Measurements from ENCODE around the gene DES. TPM values are rescaled to one million over a fixed set of nuclear protein-coding genes. Genes with fewer than 3 reads are reported as not detected.
"Not testable (repeated sequence)": the region's sequence is repeated elsewhere in the genome, so short reads cannot be mapped to it uniquely, and the experiment has no call there.

Gene DES
- polyA plus RNA-seq (ENCODE audit: insufficient read length in 4 of 4), result 10 to 100 TPM in 2 of 4 donors, 1 to 10 TPM in 2; 5.5 to 10.4 (median 8.1) TPM

- no peak for DNase-seq (ENCODE audit: low read depth in 4 of 4, low spot score in 3 of 4)
Observed at GRCh38 chr2:219418155-219419011, at the start of gene DES. DES (plus strand) TSS chr2:219418377; CDS start chr2:219418463, 86 bp downstream.

DNA sequence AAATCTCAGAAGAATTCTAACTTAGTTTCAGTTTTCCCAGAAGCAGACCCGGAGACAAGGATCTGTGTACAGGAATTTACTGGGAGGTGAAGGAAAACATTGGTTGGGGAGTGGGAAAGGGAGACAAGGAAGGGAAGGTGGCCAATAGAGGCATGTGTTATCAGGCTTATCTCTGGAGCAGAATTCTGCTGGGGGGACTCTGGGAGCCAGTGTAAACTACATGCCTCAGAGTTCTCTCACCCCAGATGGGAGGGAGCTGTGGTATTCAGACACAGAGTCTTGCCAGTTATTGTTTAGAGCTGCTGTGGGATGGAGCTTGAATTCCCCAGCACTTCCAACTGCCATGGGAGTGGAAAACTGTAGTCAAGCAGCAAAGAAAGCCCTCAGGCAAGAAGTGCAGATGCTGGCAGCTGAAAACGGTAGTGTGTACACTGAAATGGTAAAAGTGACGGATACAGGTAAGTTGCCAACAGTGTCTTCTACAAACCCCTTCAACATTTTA is 49.4 kb upstream of the DES start:
- no peak for DNase-seq (ENCODE audit: low read depth in 4 of 4, low spot score in 3 of 4)

DNA sequence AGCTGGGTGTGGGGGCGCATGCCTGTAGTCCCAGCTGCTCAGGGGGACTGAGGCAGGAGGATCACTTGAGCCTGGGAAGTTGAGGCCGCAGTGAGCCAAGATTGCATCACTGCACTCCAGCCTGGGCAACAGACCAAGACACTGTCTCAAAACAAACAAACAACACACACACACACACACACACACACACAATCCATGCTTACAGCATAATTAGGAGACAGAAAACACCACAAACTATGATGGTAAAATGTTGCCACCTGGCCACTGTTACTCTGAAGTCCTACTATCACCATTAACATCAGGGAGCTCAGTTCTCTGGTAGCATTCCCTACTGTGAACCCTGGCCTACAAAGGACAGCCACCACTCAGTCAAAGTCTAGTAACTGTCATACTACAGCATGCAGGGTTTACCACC is 48.7 kb upstream of the DES start:
- no peak for DNase-seq (ENCODE audit: low read depth in 4 of 4, low spot score in 3 of 4)

DNA sequence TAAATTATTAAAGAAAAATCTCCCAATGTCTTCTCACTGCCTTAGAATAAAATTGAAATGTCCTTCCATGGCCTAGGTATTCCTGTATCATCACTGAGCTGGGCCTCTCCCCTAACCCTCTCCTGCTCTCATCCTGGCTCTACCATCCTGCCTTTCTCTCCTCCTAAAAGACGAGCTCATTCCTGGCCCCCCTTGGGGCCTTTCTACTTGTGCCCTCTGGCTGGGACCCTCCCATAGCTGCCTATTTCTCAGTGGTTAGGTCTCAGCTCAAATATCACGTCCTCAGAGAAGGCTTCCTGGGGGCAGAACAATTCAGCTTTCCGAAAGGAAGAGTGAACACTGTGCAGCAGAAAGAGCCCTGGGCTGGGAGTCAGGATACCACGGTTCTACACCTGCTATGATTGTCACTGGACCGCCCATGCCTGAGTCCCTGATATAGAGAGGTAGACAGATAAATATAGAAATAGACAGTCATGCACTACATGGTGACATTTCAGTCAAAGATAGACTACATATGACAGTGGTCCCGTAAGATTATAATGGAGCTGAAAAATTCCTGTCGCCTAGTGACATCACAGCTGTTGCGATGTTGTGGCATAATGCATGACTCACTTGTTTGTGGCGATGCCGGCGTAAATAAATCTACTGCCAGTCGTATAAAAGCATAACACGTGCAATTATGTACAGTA is 39.9 kb upstream of the DES start:
- no peak for DNase-seq (ENCODE audit: low read depth in 4 of 4, low spot score in 3 of 4)

GRCh38 chr2:219380926-219381325 is 37.3 kb upstream of the DES start:
- no peak for DNase-seq (ENCODE audit: low read depth in 4 of 4, low spot score in 3 of 4)

GRCh38 chr2:219381448-219381847 is 36.7 kb upstream of the DES start:
- no peak for DNase-seq (ENCODE audit: low read depth in 4 of 4, low spot score in 3 of 4)

DNA sequence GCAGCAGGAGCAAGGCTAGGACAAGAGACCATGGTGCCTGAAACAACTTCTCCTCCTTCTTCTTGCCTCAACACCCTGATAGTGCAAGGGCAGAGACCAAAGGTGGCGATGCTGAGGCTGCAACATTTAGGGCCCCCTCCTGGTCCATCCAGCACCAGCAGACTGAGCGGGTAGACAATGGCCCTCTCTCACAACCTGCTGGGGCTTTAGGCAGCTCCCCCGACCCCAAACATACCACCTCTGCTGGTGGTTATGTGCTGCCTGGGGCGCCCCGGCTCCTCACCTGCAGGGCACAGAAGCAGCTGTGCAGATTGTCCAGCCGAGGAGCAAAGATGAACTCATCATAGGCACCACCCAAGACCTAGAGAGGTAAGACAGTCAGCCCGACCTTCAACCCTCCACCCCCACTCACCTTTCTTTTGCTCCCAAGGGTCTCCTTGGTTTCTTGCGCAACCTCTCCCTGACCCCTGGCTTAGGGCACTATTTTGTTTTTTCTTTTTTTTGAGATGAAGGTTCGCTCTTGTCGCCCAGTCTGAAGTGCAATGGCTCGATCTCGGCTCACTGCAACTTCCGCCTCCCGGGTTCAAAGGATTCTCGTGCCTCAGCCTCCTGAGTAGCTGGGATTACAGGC is 34.0 kb upstream of the DES start:
- no peak for DNase-seq (ENCODE audit: low read depth in 4 of 4, low spot score in 3 of 4)

DNA sequence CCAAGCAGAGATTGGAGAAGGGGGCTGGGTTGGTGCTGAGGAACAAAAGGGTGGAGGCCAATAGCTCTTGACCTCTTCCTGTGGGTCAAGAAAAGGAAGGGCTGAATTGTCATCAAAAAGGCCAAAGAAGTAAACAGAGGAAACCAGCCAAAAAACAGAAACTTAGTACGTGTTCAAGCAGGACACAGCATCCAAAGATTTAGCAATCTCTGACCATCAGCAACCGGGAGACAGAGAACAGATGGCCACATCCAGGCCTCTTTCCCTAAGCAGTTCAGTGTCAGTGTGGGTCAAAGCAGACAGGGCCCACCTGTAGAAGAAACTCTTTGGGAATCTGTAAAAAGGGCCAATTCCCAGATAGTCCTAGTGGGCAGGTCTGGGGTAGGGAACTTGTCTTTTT is 33.3 kb upstream of the DES start:
- DNase-seq (ENCODE audit: low read depth in 4 of 4, low spot score in 3 of 4), result no peak

DNA sequence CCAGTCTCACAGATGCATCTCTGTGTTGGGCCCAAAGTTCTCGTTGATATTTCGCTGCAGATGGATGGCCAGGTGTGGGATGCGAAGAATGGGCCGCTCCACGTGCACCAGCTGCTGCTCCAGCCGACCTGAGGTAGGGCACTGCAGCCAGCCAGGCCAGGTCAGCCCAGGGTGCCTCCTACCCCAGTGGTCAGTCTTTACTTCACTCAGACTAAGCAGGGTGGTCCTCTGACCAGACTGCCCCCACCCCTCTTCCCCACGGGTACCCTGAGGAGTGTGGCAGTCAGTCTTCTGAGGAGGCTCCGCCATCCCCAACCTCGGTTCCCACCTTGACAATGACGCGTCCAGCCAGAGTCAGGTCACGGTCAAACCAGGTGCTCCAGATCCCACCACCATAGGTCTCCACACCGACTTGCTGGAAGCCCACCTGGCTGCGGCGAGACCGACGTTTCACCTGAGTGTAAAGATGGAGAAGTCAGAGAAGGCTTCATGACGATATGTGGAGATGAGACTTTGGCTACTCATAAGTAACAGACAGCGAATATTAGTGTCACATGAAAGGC is 32.1 kb upstream of the DES start:
- no peak for DNase-seq (ENCODE audit: low read depth in 4 of 4, low spot score in 3 of 4)

- DNase-seq (ENCODE audit: low read depth in 4 of 4, low spot score in 3 of 4), result no peak
Observed at GRCh38 chr2:219386532-219387280, 31.5 kb upstream of the DES start.

DNA sequence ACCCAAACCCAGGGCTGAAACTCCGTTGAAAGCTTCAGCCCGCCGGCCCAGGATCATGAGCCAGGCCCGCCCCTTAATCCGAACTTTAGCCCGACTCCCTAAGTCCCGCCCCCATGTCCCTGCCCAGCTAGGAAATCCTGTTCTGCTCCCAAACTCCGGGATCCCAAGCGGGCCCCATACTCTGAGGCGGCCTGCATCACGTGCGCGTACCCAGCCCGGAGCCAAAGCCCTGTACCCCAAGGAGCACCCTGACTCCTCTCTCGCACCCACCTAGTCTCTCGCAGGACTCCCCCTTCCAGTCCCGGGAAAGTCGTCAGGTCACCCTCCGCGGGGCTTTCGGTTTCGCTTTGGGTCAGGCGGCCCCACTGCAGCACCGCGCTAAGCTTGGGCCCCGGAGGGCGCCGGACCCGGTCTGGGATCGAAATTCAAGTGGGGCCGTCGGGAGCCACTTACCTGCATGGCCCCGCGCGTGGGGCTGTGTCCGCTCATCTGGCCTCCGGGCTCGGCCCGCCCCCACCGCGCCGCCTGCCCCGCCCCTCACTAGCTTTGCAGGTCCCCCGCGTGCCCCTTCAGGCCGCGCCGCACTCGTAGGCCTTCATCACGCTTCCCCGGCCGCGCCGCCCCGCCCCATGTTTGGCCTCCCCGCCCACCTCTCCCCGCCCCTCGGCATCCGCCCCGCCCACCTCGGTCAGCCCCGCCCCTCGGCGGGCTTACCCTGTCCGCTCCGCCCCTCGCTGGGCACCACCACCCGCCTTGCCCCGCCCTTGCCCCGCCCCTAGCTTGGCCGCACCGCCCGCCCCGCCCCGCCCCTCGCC is 30.7 kb upstream of the DES start, which contains the start of gene DNPEP:
DNPEP (minus strand) TSS at position 607 of the 815 bp plus-strand sequence; CDS start at position 489, 118 bp downstream.
- peak; percentile 60 to 81 (median 76) for DNase-seq (ENCODE audit: low read depth in 4 of 4, low spot score in 3 of 4)

DNA sequence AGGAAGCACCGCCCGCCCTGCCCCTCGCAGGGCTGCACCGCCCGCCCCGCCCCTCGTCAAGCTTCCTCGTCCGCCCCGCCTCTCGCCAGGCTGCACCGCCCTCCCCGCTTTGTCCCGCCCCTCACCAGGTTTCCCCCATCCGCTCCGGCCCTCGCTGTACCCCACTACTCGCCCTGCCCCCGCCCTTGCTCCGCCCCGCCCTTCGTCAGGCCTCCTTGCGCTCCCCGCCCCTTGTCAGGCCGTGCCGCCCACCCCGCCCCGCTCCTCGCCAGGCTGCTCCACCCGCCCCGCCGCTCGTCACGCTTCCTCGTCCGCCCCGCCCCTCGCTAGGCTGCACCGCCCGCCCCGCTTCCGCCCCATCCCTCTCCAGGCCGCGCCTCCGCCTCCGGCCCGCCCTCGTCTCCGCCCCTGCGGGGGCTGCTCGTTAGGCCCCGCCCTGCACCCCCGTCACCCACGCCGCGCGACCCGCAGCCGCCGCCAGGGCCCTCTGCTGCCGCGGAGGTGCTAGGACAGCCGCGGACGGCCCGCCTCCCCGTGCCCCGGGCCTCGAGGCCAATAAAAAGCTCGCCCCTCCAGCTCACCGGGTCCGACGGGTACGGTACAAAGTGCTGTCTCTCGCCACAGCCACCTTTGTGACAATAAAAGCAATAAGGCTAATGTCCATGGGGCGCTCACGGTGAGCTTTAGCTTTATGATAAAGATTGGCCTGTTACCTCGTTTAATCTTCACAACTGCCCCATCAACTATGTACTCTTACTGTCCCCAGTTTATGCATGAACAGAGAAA is 29.9 kb upstream of the DES start:
- peak; percentile 82 to 86 (median 86) for DNase-seq (ENCODE audit: low read depth in 4 of 4, low spot score in 3 of 4)

GRCh38 chr2:219388907-219389156 is 29.3 kb upstream of the DES start:
- DNase-seq (ENCODE audit: low read depth in 4 of 4, low spot score in 3 of 4), result no peak

DNA sequence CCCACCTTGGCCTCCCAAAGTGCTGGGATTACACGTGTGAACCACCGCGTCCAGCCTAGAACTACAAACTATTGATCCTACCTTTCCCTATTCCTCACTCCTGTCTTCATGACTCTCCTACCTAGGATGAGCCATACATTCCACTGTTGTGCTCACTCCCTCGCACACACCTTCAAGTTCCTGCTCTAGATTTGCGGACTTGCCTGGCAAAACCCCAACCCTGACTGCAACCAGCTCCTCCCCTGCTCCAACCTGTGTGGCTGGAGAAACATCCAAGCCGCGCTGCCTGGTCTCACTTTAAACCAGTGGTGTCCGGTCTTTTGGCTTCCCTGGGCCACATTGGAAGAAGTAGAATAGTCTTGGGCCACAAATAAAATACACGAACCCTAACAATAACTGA is 25.4 kb upstream of the DES start:
- no peak for DNase-seq (ENCODE audit: low read depth in 4 of 4, low spot score in 3 of 4)

- DNase-seq (ENCODE audit: low read depth in 4 of 4, low spot score in 3 of 4), result not testable (repeated sequence)
Observed at GRCh38 chr2:219395056-219395455, 23.1 kb upstream of the DES start.

GRCh38 chr2:219395609-219396008 is 22.6 kb upstream of the DES start:
- DNase-seq (ENCODE audit: low read depth in 4 of 4, low spot score in 3 of 4), result no peak

GRCh38 chr2:219396863-219397457 is 21.2 kb upstream of the DES start:
- no peak for DNase-seq (ENCODE audit: low read depth in 4 of 4, low spot score in 3 of 4)

DNA sequence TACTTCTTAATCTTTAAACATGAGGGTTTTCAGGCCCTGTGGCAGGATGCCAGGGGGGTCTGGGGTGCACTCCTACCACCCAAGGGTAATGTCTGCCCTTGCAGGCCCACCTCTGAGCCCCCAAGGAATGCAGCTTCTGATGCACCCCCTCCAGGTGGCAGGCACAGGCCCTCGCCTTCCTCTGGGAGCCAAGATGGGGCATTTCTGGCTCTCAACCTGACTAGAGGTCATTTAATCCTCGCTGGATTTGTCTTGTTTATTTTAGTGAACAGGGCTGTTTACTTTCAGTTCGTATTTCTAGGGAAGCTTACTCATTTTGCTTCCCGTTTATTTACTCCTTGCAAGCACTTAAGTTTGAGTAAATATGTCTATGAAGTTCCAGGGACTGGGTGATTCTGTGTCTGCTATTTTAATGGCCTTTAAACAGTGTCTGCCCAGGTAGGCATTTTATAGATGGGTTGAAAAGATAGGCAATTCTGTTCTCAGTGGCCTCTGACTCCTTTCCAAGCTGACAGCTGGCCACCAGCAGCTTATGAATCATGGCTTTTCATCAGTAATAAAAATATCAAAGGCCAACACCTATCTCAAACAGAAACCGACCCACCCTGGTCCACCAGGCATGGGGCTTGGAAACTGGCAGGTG is 19.3 kb upstream of the DES start:
- no peak for DNase-seq (ENCODE audit: low read depth in 4 of 4, low spot score in 3 of 4)
